Measurements from ENCODE around the gene MRPS27. TPM values are rescaled to one million over a fixed set of nuclear protein-coding genes. Genes with fewer than 3 reads are reported as not detected.
A peak's percentile ranks its signal among the peaks of the same experiment; 100 is the strongest.
"Not testable (repeated sequence)": the region's sequence is repeated elsewhere in the genome, so short reads cannot be mapped to it uniquely, and the experiment has no call there.

Gene MRPS27
- total RNA-seq, 1 experiment from 2014 or later, result 127 TPM

GRCh38 chr5:72188166-72188565 is 131.9 kb downstream of the MRPS27 start:
- no peaks in the 10 kb centered on the region for H3K27me3 ChIP-seq (ENCODE audit: control insufficient read depth, insufficient read depth, low read length)
- DNase-seq, result no peak
- peaks cover 9% of the 10 kb centered on the region for H3K36me3 ChIP-seq (replicated peaks; ENCODE audit: control insufficient read depth, insufficient read depth, low read length)

GRCh38 chr5:72187388-72188075 is 132.5 kb downstream of the MRPS27 start:
- H3K36me3 ChIP-seq (replicated peaks; ENCODE audit: control insufficient read depth, insufficient read depth, low read length), result peaks cover 9% of the 10 kb centered on the region
- H3K27me3 ChIP-seq (ENCODE audit: control insufficient read depth, insufficient read depth, low read length), result no peaks in the 10 kb centered on the region
- DNase-seq, result no peak
- no peak overlapping the region for H3K4me3 ChIP-seq (ENCODE audit: insufficient read depth, low read depth, low read length)

More at GRCh38 chr5:72188166-72188565, 131.9 kb downstream of the MRPS27 start:
- no peak overlapping the region for H3K4me3 ChIP-seq (ENCODE audit: insufficient read depth, low read depth, low read length)

GRCh38 chr5:72185496-72186329 is 134.3 kb downstream of the MRPS27 start:
- no peak for DNase-seq
- no peak overlapping the region for H3K4me3 ChIP-seq (ENCODE audit: insufficient read depth, low read depth, low read length)
- peaks cover 9% of the 10 kb centered on the region for H3K36me3 ChIP-seq (replicated peaks; ENCODE audit: control insufficient read depth, insufficient read depth, low read length)
- H3K27me3 ChIP-seq (ENCODE audit: control insufficient read depth, insufficient read depth, low read length), result no peaks in the 10 kb centered on the region

- DNase-seq, result no peak
- H3K4me3 ChIP-seq (ENCODE audit: insufficient read depth, low read depth, low read length), result no peak overlapping the region
- H3K36me3 ChIP-seq (replicated peaks; ENCODE audit: control insufficient read depth, insufficient read depth, low read length), result peaks cover 9% of the 10 kb centered on the region
- no peaks in the 10 kb centered on the region for H3K27me3 ChIP-seq (ENCODE audit: control insufficient read depth, insufficient read depth, low read length)
These were observed 135.6 kb downstream of the MRPS27 start for GRCh38 chr5:72184408-72184807.

GRCh38 chr5:72183101-72183520 is 136.9 kb downstream of the MRPS27 start:
- DNase-seq, result peak; percentile 39
- no peak overlapping the region for H3K4me3 ChIP-seq (ENCODE audit: insufficient read depth, low read depth, low read length)
- no peaks in the 10 kb centered on the region for H3K27me3 ChIP-seq (ENCODE audit: control insufficient read depth, insufficient read depth, low read length)
- H3K36me3 ChIP-seq (replicated peaks; ENCODE audit: control insufficient read depth, insufficient read depth, low read length), result peaks cover 9% of the 10 kb centered on the region

GRCh38 chr5:72182686-72183085 is 137.4 kb downstream of the MRPS27 start:
- peaks cover 9% of the 10 kb centered on the region for H3K36me3 ChIP-seq (replicated peaks; ENCODE audit: control insufficient read depth, insufficient read depth, low read length)
- no peak for DNase-seq
- H3K4me3 ChIP-seq (ENCODE audit: insufficient read depth, low read depth, low read length), result no peak overlapping the region
- no peaks in the 10 kb centered on the region for H3K27me3 ChIP-seq (ENCODE audit: control insufficient read depth, insufficient read depth, low read length)

GRCh38 chr5:72180925-72181324 is 139.1 kb downstream of the MRPS27 start:
- Histone ChIP-seq H3K36me3 (replicated peaks; ENCODE audit: control insufficient read depth, insufficient read depth, low read length) (peaks cover 3% of the 10 kb centered on the region), H3K4me3 (ENCODE audit: insufficient read depth, low read depth, low read length) (no peak overlapping the region), H3K27me3 (ENCODE audit: control insufficient read depth, insufficient read depth, low read length) (no peaks in the 10 kb centered on the region)
- DNase-seq, result no peak

- Histone ChIP-seq H3K4me3 (ENCODE audit: insufficient read depth, low read depth, low read length) (no peak overlapping the region), H3K27me3 (ENCODE audit: control insufficient read depth, insufficient read depth, low read length) (no peaks in the 10 kb centered on the region), H3K36me3 (replicated peaks; ENCODE audit: control insufficient read depth, insufficient read depth, low read length) (peaks cover 1% of the 10 kb centered on the region)
- no peak for DNase-seq
These were observed 140.1 kb downstream of the MRPS27 start for GRCh38 chr5:72179816-72180440.

- peaks cover 1% of the 10 kb centered on the region; the same call in 1 of the 2 replicates for H3K36me3 ChIP-seq (replicated peaks; ENCODE audit: control insufficient read depth, insufficient read depth, low read length)
- H3K4me3 ChIP-seq (ENCODE audit: insufficient read depth, low read depth, low read length), result no peak overlapping the region
- H3K27me3 ChIP-seq (ENCODE audit: control insufficient read depth, insufficient read depth, low read length), result no peaks in the 10 kb centered on the region
- DNase-seq, result peak; percentile 40
These were observed 140.8 kb downstream of the MRPS27 start for GRCh38 chr5:72179028-72179815.

- H3K36me3 ChIP-seq (replicated peaks; ENCODE audit: control insufficient read depth, insufficient read depth, low read length), result no peaks in the 10 kb centered on the region; the same call in 1 of the 2 replicates
- no peak overlapping the region for H3K4me3 ChIP-seq (ENCODE audit: insufficient read depth, low read depth, low read length)
- no peaks in the 10 kb centered on the region for H3K27me3 ChIP-seq (ENCODE audit: control insufficient read depth, insufficient read depth, low read length)
- no peak for DNase-seq
These were observed 142.5 kb downstream of the MRPS27 start for GRCh38 chr5:72177538-72177937.

GRCh38 chr5:72172786-72173185 is 147.3 kb downstream of the MRPS27 start:
- no peak overlapping the region for H3K4me3 ChIP-seq (ENCODE audit: insufficient read depth, low read depth, low read length)
- no peaks in the 10 kb centered on the region for H3K27me3 ChIP-seq (ENCODE audit: control insufficient read depth, insufficient read depth, low read length)
- DNase-seq, result no peak
- H3K36me3 ChIP-seq (replicated peaks; ENCODE audit: control insufficient read depth, insufficient read depth, low read length), result no peaks in the 10 kb centered on the region; the same call in 1 of the 2 replicates

GRCh38 chr5:72171667-72172066 is 148.4 kb downstream of the MRPS27 start:
- Histone ChIP-seq H3K4me3 (ENCODE audit: insufficient read depth, low read depth, low read length) (no peak overlapping the region), H3K27me3 (ENCODE audit: control insufficient read depth, insufficient read depth, low read length) (no peaks in the 10 kb centered on the region), H3K36me3 (replicated peaks; ENCODE audit: control insufficient read depth, insufficient read depth, low read length) (no peaks in the 10 kb centered on the region; the same call in 1 of the 2 replicates)
- no peak for DNase-seq

- H3K4me3 ChIP-seq (ENCODE audit: insufficient read depth, low read depth, low read length); H3K27me3 ChIP-seq (ENCODE audit: control insufficient read depth, insufficient read depth, low read length); H3K36me3 ChIP-seq (replicated peaks; ENCODE audit: control insufficient read depth, insufficient read depth, low read length); DNase-seq: not testable (repeated sequence)
These were observed 148.9 kb downstream of the MRPS27 start for GRCh38 chr5:72171181-72171580.

GRCh38 chr5:72170101-72170500 is 149.9 kb downstream of the MRPS27 start:
- no peak for DNase-seq
- H3K27me3 ChIP-seq (ENCODE audit: control insufficient read depth, insufficient read depth, low read length), result no peaks in the 10 kb centered on the region
- no peaks in the 10 kb centered on the region for H3K36me3 ChIP-seq (replicated peaks; ENCODE audit: control insufficient read depth, insufficient read depth, low read length)
- H3K4me3 ChIP-seq (ENCODE audit: insufficient read depth, low read depth, low read length), result no peak overlapping the region
